ENCODE measurements around the gene STRN4. TPM values are rescaled to one million over a fixed set of nuclear protein-coding genes. Genes with fewer than 3 reads are reported as not detected.

Gene STRN4
- total RNA-seq, 6 donors from 2014 or later: 59.8 to 168 (median 83.7) TPM

DNA sequence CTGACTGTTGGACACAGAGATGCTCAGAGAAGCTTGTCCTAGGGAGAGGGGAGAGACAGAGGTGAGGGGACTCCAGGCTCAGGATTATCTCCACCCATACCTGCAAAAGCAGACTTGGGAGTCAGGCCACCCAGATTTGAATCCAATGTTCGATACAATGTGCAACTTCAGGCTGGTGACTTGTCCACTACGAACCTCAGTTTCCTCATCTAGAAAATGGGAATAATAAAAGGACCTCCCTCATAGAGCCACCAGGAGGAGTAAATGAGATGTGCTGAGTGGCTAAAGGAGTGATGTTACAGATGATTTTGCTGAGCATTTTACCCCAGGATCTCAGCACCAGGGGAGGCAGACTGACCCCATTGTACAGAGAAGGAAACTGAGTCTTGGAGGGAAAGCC lies 54.3 kb downstream of the STRN4 start:
- TF ChIP-seq POLR2A (IDR thresholded peaks at IDR 0.05) (no peak), POLR2AphosphoS5 (IDR thresholded peaks at IDR 0.05) (no peak), EP300 (IDR thresholded peaks at IDR 0.05) (no peak)
- TF ChIP-seq, protein P1, sequence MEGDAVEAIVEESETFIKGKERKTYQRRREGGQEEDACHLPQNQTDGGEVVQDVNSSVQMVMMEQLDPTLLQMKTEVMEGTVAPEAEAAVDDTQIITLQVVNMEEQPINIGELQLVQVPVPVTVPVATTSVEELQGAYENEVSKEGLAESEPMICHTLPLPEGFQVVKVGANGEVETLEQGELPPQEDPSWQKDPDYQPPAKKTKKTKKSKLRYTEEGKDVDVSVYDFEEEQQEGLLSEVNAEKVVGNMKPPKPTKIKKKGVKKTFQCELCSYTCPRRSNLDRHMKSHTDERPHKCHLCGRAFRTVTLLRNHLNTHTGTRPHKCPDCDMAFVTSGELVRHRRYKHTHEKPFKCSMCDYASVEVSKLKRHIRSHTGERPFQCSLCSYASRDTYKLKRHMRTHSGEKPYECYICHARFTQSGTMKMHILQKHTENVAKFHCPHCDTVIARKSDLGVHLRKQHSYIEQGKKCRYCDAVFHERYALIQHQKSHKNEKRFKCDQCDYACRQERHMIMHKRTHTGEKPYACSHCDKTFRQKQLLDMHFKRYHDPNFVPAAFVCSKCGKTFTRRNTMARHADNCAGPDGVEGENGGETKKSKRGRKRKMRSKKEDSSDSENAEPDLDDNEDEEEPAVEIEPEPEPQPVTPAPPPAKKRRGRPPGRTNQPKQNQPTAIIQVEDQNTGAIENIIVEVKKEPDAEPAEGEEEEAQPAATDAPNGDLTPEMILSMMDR (IDR thresholded peaks at IDR 0.05): no peak
- Histone ChIP-seq H3K36me3 (peaks cover 51 to 100% (median 96%) of the 10 kb centered on the region in 4 donors), H3K27ac (no peak overlapping the region), H3K9me3 (no peaks in the 10 kb centered on the region), H3K4me3 (no peak overlapping the region), H3K27me3 (no peaks in the 10 kb centered on the region), H3K4me1 (peaks cover 0 to 1% (median 0%) of the 10 kb centered on the region in 4 donors)
- DNase-seq (no peak), ATAC-seq (ENCODE audit: low FRiP score in 2 of 2) (no peak)
- 97 to 100% methylated on average over 2 of the region's 2 CpGs for WGBS, 2 donors

DNA sequence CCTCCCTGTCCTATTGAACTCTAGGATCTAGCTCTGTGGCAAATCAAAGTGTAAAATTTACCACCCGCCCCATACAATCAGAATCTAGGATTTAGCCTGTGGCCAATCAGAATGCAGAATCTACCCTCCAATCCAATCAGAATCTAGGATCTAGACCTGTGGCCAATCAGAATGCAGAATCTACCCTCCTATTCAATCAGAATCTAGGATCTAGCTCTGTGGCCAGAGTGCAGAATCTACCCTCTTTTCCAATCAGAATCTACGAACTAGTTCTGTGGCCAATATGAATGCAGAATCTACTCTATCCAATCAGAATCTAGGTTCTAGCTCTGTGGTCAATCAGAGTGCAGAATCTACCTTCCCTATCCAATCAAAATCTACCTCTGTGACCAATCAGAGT lies 55.1 kb downstream of the STRN4 start:
- Histone ChIP-seq H3K9me3 (no peaks in the 10 kb centered on the region), H3K4me1 (no peaks in the 10 kb centered on the region), H3K27ac (no peak overlapping the region), H3K4me3 (no peak overlapping the region), H3K36me3 (peaks cover 49 to 100% (median 96%) of the 10 kb centered on the region in 4 donors), H3K27me3 (no peaks in the 10 kb centered on the region)
- ATAC-seq (ENCODE audit: low FRiP score in 2 of 2): no peak
- no peak for TF ChIP-seq POLR2AphosphoS5 (IDR thresholded peaks at IDR 0.05)
- TF ChIP-seq POLR2A (IDR thresholded peaks at IDR 0.05): no peak
- no peak for TF ChIP-seq EP300 (IDR thresholded peaks at IDR 0.05)
- TF ChIP-seq, protein P1 (IDR thresholded peaks at IDR 0.05): no peak
- WGBS, 2 donors: 47 to 77% methylated on average over 2 of the region's 2 CpGs
- DNase-seq: no peak

DNA sequence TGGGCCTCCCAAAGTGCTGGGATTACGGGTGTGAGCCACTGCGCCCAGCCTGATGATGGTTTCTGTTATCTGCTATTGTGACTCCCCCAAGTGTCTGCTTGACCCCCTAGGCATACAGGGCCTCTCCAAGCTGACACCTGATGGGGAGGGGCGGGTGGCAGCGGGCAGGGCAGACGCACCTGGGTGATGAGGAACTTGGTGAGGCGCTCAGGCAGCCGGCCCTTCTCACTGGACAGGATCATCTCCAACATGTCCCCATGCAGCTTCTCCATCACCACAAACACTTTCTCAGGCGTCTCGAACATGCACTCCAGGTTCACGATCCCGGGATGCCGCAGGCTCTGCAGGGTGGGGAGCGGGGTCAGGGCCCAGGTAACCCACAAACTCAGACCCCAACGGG lies 56.9 kb downstream of the STRN4 start:
- no peaks in the 10 kb centered on the region for H3K9me3 ChIP-seq
- H3K4me1 ChIP-seq: no peaks in the 10 kb centered on the region
- ATAC-seq (ENCODE audit: low FRiP score in 2 of 2): no peak
- no peak overlapping the region for H3K27ac ChIP-seq
- H3K27me3 ChIP-seq: no peaks in the 10 kb centered on the region
- 95% methylated on average over 9 to 14 of the region's 14 CpGs for WGBS, 2 donors
- TF ChIP-seq POLR2A (IDR thresholded peaks at IDR 0.05) (no peak), EP300 (IDR thresholded peaks at IDR 0.05) (no peak), POLR2AphosphoS5 (IDR thresholded peaks at IDR 0.05) (no peak)
- TF ChIP-seq, protein P1 (IDR thresholded peaks at IDR 0.05): no peak
- DNase-seq: peak in 1 of 2 donors; percentile 55
- peaks cover 39 to 100% (median 96%) of the 10 kb centered on the region in 4 donors for H3K36me3 ChIP-seq
- no peak overlapping the region for H3K4me3 ChIP-seq

DNA sequence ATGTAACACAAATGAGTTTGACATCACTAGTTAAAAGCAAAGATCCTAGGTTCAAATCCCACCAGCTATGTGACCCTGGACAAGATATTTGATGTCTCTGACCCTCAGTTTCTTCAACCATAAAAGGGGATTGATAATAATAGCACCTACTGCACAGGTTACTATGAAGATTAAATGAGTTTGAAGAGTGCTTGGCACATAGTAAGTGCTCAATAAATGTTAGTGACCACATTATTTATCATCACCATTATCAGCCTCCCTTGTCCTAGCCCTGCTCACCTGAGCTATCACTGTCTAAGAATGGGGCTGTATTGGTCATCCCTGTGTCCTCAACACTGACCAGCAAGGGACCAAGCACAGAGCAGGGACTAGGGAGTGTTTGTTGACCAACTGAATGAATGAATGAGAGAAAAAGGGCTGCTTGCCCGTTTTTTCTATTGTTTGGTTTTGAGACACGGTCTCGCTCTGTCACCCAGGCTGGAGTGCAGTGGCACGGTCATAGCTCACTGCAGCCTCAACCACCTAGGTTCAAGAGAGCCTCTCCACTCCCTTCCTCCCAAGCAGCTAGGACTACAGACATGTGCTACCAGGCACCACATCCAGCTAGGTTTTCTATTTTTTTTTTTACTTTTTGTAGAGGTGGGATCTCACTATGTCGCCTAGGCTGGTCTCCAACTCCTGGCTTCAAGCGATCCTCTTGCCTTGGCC lies 58.7 kb downstream of the STRN4 start:
- Histone ChIP-seq H3K27me3 (no peaks in the 10 kb centered on the region), H3K4me3 (no peak overlapping the region), H3K36me3 (peaks cover 30 to 100% (median 94%) of the 10 kb centered on the region in 4 donors), H3K9me3 (no peaks in the 10 kb centered on the region), H3K27ac (no peak overlapping the region), H3K4me1 (no peaks in the 10 kb centered on the region)
- no peak for ATAC-seq (ENCODE audit: low FRiP score in 2 of 2)
- WGBS, 2 donors: 86 to 97% methylated on average over 6 of the region's 6 CpGs
- DNase-seq: no peak
- no peak for TF ChIP-seq EP300 (IDR thresholded peaks at IDR 0.05)
- no peak for TF ChIP-seq POLR2A (IDR thresholded peaks at IDR 0.05)
- TF ChIP-seq, protein P1 (IDR thresholded peaks at IDR 0.05): no peak
- TF ChIP-seq POLR2AphosphoS5 (IDR thresholded peaks at IDR 0.05): no peak

DNA sequence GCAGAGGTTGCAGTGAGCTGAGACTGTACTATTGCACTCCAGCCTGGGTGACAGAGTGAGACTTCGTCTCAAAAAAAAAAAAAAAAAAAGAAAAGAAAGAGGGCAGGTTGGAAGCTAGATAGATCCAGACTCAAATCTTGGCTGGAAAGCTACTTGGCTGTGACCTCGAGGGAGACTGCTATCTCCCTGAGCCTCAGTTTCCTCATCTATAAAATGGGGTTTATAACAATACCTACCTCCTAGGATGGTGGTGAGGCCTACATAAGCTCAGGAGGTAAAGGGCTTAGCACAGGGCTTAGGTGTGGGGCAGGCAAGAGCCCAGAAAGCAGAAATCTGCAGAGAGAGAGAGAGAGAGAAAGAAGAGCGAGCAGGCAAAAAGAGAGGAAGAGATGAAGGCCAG lies 61.1 kb downstream of the STRN4 start:
- peaks cover 11 to 100% (median 86%) of the 10 kb centered on the region in 4 donors for H3K36me3 ChIP-seq
- ATAC-seq (ENCODE audit: low FRiP score in 2 of 2): no peak
- no peak overlapping the region for H3K27ac ChIP-seq
- H3K4me3 ChIP-seq: no peak overlapping the region
- 92% methylated on average over 3 of the region's 3 CpGs for WGBS, 2 donors
- no peaks in the 10 kb centered on the region for H3K27me3 ChIP-seq
- TF ChIP-seq, protein P1 (IDR thresholded peaks at IDR 0.05): no peak
- TF ChIP-seq POLR2AphosphoS5 (IDR thresholded peaks at IDR 0.05) (no peak), EP300 (IDR thresholded peaks at IDR 0.05) (no peak)
- no peak for DNase-seq
- H3K9me3 ChIP-seq: no peaks in the 10 kb centered on the region
- no peaks in the 10 kb centered on the region for H3K4me1 ChIP-seq
